CD4-positive, alpha-beta T cell treated with Interleukin-17A for 1 hour (primary cell): Measurements from ENCODE around the gene PEX26.
"Not testable (repeated sequence)": the region's sequence is repeated elsewhere in the genome, so short reads cannot be mapped to it uniquely, and the experiment has no call there.

Experiments
- DNase-seq: peaks from one replicate; pipeline ENCODE4 v3.0.0-alpha.2; 2020

The PEX26 gene

DNA sequence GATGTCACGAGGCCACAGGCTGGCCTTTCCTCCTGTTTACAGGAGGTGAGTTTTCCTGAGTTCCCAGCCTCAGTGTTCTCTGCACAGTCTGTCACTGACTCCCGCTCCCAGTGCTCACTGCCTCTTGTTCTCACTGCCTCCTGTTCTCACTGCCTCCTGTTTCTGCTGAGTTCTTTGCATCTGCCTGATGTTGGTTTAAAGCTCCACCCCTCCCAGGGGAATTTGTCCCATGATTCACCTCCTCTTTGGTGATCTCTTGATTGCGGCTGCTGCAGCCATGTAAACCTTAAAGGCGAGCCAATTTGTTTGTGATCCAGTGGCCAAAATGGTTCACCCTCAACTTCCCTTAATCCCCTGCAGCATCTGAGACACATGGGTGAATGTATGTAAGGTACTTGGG, 26.8 kb downstream of the PEX26 start:
- DNase-seq, result no peak

DNA sequence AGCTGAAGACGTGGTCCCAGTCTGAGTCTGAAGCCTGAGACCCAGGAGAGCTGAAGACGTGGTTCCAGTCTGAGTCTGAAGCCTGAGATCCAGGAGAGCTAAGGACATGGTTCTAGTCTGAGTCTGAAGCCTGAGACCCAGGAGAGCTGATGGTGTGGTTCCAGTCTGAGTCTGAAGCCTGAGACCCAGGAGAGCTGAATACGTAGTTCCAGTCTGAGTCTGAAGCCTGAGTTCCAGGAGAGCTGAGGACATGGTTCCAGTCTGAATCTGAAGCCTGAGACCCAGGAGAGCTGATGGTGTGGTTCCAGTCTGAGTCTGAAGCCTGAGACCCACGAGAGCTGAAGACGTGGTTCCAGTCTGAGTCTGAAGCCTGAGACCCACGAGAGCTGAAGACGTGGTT, 28.2 kb downstream of the PEX26 start:
- not testable (repeated sequence) for DNase-seq

DNA sequence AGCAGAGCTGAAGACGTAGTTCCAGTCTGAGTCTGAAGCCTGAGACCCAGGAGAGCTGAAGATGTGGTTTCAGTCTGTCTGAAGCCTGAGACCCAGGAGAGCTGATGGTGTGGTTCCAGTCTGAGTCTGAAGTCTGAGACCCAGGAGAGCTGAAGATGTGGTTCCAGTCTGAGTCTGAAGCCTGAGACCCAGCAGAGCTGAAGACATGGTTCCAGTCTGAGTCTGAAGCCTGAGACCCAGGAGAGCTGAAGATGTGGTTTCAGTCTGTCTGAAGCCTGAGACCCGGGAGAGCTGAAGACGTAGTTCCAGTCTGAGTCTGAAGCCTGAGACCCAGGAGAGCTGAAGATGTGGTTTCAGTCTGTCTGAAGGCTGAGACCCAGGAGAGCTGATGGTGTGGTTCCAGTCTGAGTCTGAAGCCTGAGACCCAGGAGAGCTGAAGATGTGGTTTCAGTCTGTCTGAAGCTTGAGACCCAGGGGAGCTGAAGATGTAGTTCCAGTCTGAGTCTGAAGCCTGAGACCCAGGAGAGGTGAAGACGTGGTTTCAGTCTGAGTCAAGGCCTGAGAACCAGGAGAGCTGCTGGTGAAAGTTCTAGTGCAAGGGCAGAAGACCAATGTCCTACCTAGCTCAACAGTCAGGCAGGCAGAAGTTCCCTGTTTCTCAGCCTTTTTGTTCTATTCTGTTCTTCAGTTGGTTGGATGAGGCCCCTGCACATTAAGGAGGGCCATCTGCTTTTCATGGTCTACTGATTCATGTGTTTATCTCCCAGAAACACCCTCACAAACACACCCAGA, 29.0 kb downstream of the PEX26 start:
- not testable (repeated sequence) for DNase-seq

DNA sequence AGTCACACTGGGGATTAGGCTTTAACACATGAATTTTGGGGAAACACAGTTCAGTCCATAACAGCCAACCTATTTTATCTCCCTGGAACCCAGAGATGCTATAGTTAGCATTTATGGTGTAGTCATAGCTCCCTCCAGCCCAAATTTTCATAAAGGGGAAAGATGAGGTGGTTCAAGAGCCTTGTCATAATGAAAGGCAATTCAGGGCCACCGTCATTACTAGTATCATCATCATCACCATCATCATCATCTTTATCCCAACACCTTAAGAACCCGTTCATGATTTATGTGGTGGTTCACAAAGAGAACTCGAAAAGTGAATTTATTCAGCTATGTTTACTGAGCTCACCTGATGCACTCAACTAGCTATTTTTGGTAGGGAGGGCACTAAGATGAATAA, 30.4 kb downstream of the PEX26 start:
- DNase-seq, result no peak

DNA sequence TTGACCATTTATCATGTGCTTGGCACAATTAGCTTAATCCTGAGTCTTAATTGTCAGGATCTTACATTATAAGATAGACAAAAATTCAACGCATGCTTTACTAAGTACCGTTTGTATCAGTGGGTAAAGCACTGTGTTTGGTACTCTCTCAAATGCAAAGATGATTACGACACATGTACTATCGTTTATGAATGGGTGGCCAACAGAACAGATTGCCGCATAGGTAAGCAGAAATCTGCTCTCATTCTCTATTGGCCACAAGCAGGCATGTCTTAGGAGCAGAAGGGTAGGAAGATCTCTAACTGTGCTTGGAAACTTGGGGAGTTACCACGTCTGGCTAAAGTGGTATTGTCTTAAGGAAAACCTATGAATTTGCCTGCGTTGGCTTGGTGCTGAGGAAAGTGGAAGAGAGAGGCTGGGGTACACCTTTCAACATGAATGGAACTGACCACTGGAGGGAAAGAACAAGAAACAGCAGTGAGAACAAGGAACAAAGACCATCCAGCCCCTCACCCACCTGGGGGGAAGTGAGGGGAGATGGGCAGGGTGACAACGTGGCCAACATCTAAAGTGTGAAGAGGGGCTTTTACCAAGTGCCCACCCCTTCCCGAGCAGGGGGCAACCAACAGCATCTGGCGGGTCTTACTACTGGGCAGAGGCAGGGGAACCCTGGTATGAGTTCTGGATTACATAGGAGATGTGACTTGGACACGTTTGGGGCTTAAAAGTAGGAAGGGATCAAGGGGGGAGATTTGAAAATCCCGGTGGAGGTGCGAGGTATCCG, 31.8 kb downstream of the PEX26 start:
- DNase-seq, result no peak

DNA sequence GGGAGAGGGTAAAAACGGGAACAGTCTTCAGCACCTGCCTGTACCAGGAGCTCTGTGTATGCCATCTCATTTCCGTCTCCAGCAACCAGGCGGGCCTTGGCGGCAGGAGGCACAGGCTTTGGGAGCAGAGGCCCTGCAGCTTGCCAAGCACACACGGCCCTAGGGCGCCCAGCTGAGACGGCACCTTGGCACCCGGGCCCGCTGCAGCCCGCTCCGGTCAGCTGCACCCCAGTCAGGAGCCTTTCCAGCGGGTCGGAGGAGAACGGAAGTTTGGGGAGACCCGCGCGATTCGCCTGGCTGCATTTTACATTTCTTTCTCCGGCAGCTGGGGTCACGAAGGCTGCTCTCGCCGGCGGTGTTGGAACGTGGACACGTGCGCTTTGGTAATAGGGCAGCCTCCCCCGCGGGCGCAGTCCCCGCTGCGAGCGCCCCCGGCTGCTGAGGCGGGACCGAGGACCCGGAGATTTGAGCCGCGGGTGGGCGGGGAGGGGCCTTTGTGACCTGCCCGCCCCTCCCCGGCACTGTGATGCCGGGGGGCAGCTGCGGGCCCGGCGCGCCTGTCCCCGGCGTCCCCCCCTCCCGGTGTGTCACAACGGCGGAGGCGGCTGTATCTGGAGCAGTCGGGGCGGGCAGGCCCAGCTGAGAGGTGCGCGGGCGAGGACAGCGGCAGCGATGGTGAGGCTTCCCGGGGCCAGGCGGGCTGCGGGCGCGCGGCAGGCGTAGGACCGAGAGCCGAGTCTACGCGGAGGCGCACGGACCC, 32.6 kb downstream of the PEX26 start, which contains the start of gene TUBA8:
TSS of gene TUBA8 (plus strand) at position 616 of the 760 bp plus-strand sequence. CDS start at position 673, 57 bp downstream.
- DNase-seq, result no peak

DNA sequence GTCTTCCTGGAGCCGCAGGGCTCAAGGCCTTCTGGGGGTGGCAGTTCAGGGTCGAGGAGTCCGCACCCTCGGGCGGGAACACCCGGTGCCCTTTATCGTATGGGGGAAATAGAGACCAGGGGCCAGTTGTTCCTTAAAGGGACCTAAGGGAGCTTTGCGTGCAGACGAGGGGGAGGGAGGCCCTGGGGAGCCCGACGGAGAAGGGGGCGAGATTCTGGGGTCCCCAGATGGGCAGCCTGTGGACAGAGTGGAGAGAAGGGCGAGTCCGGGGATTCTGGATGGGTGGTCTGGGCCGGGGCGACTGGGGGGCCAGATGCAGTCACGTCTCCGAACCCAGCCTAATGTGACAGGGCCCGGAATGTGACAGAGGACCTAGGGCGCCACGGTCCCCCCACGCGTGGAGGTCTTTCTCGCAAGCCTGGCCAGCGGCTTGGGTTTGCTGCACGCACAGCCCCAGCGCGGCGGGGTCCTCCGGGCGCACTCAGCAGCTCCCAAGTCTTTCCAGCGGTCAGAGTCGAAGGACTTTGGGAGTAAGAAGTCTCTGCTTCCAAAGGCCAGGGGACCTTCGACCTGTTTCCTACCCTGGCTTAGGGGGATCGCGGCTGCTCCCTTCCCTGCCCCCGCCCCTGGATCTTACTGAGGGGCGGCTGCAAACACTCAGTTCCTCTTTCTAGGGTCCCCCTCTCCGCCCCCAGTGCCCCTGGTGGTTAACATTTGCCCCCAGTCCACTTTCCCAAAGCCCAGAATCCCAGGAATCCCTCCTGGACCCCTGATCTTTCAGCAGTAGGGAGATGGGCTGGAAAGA, 33.4 kb downstream of the PEX26 start:
- no peak for DNase-seq

DNA sequence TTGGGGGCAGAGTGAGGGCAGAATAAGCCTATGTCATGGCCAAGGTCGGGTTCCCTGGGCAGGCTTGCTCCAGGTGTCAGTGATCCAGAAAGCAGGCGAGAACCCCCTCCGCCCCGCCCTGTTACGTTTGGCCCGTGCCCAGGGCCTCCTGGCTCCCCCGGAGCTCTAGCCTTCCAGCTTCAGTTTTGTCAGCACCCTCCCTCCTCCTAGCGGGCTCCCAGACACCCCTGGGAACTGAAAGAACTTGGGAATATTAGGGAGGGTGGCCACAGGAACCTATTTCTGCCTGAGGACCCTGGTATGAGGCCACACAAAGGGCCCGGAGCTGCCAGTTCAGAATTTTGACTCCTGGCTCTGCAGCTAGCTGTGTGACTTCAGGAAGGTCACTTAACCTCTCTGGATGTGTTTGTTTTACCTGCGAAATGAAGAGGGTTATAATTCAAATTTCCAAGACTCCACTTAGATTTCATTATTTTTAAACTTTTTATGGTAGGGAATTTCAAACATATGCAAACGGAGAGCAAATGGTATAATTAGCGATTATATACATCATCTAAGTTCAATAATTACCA, 34.1 kb downstream of the PEX26 start:
- no peak for DNase-seq

DNA sequence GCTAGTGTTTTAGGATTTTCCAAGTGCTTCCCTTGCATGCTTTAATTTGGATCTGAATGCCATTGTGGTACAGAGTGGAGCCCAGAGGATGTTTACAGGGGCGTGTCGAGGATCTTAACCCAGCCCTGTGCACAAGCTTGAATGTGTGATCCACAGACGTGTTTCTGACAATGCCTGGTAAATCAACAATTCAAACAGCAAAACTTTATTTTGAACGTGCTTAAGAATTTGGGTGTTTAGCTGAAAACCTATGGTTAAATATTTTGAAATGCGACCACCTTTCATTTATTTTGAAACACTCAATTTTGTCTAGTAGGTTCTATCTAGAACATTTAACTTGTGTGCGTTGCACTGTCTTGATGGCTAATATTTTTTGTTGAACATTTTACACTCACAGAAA, 34.6 kb downstream of the PEX26 start:
- DNase-seq, result no peak

DNA sequence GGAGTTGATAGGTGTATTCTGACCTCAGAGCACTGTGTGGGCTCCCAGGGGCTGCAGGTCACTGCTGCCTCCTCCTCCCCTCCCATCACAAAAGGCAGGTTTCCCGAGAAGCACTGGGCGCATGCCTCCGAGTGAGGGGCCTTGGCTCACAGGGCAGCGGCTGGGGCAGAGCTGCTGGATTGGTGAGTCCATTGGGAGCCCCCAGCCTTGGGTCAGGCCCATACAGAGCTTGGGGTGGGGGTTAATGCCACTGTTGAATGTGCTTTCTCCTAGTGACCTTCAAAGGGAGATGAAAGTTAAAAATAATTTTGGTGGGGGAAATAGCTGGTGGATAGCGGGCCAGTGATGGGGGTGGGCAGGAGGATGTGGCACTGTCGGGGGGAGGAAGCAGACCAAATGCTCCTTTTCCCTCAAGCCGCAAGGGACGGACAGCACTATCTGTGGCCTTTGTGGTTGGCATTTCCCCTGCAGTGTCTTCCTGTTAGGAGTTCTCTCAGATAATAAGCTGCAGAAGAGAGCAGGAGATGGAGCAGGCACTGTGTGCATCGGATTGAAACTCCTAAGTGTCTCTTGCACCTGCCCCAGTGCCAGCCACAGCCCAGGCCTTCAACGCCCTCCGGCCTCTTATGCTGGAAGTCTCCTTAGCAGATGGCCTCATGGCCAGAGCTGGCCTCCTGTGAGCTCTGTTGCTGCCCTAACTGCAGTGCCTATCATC, 36.0 kb downstream of the PEX26 start:
- DNase-seq, result no peak

DNA sequence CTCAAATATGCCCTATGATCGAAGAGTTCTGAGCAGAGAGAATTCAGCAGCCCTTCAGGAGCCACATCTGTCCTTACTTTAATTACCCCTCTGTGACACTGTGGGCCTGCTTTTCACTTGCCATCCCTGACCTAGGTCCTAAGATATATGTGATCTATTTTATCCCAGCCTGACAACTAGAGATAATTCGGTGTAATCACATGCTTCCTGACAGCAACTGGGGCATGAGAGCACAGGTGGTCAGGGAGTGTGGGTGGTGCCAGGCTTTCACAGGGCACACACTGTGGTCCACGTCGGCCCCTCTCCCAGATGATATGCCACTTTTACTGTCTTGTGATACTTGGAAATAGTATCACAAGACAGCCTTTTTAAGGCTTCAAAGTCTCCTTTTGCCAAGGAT, 36.7 kb downstream of the PEX26 start:
- DNase-seq, result no peak

DNA sequence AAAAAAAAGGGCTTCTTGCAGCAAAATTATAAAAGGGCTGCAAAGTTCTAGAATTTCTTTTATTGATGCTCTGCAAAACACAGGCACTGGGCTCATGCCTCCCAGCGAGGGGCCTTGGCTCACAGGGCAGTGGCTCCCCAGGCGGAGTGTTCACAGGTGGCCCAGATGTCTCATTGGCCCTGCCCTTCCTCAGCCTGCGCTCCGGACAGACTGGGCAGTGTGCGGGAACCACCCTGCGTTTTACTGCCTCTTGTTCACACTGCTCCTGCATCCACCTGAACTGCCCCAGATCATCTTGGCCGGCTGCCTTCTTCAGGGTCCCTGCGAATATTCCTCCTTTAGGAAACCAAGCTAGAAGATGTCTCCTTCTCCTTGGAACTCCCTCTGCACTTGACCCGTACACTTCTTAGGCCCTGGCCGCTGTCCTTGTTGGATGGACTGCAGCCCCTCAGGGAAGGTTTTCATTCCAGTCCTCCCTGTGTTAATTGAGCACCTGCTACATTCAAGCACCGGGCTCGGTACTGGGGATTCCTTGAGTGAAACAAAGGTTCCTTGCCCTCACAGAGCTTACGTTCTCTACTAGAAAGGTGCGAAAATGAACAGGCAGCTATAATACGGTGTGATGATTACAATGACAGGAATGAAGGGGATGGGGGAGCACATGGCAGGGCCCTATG, 37.3 kb downstream of the PEX26 start:
- no peak for DNase-seq

DNA sequence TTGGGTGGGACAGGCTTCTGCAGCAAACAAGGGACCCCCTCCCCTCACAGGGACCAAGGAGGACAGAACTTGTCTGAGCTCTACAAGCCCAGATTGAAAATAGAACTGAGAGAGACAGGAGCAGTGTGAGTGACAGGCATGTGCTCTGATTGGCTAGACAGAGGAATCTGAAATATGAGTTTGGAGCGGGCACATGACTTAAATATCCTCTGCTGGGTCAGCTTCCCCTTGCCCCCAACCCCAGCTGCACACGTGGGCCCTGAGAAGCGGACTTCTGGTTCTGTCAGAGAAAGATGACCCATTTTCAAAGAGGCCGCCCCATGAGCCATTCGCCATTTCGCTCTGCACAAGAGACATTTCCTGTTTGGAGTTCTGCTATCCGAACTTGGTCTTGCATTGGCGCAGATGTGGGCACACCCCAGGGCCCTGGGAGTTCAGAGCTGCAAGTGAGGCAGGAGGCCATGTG, 38.1 kb downstream of the PEX26 start:
- no peak for DNase-seq

DNA sequence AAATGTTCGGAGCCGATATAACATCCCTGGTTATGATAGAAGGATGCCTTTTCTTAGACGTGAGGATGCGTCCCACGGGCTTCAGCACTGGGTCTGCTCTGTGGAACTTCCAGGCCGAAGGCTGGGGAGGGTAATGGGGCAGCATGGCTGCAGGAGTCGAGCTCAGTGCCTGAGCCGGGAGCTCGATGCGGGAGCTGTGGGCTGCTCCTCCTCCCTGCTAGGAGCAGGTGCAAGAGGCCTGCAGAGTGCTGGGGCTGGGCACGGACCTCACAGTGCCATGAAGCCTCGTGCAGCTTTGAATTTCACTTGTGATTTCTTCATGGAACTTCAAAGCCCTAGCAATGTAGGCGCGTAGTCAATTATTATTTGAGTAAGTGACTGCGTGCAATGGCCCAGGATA, 38.8 kb downstream of the PEX26 start:
- no peak for DNase-seq

DNA sequence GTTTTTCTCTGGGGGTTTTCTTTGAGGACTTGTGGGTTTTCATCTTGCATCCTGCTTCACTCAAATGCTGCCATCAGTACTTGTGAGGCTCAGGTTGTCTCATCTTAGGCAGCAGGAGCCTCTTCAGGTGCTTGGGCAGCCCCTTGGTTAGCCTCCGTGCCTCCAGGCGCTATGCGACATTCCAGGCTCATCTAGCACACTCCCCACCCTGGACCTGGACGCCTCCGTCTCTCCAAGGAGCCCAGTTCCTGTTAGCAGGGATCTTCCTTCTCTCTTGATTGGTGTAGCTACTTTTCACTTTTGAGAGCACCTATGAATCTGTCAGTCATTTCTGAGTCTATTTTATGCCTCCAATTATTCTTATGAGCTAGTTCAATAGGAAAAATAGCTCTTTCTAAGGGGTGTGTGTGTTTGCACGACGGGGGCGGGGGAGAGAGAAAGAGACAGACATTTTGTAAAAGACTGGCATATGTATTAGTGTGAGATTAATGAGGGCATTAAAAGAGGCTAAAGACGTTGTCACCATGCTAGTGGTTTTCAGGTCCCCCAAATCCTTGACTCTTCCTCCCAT, 40.6 kb downstream of the PEX26 start:
- no peak for DNase-seq

DNA sequence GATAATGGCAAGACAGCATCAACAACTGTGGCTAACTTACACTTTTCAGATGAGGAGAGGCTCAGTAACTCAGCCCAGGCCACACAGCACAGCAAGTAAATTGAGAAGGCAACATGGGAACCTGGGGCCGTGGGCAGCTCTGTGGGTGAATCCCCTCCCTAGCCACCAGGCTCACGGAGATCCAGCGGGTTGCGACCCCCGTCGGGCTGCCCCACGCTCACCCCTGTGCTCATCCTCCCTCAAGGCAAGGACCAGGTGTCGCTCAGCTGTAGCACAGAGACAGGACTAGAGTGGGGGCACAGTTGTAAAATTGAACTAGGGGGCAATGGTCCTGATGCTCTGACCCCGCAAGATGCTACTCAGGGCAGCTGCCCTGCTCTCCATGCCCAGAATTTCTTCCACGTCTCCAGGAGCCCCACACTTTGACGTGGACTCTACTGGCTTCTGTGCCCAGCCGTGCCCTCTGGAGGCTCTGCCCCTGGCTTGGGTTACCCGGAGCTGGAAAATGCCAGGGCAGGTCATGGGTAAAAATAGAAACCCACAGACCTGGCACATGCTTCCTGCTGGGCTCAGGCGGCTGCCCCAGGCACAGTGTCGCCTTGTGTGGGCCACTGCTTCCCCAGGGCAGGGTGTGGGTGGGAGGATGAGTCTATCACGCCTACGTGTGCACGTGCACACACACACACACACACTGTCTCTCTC, 41.8 kb downstream of the PEX26 start:
- no peak for DNase-seq

DNA sequence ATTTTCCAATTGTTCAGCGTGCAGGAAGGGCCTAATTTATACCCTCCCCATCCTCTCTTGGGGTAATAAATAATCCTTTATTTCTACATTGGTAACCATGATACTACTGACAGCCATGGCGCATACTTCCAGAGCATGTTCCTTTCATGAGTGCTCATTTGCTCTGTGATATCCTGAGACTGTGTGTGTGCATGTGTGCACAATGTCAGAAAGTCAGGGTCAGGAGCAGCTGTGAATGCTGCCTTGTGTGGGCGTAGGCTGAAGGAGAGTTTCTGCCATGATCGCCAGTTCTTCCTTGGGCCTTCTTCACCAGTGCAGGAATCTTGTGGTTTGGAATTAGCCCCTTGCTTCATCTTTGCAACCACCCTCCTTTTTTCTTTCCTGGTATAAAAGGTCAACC, 43.1 kb downstream of the PEX26 start:
- DNase-seq, result no peak

DNA sequence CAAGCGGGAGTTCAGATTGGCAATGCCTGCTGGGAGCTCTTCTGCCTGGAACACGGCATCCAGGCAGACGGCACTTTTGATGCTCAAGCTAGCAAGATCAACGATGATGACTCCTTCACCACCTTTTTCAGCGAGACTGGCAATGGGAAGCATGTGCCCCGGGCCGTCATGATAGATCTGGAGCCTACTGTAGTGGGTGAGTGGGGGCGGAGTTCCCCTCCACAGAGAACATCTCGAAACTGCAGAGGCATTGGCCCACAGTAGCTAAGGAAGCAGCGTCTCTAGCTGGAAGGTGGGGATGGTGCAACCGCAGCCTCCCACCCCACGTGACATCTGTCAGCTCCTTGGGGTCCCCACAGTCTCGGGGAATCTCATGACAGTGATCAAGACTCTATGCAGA, 43.7 kb downstream of the PEX26 start:
- no peak for DNase-seq

DNA sequence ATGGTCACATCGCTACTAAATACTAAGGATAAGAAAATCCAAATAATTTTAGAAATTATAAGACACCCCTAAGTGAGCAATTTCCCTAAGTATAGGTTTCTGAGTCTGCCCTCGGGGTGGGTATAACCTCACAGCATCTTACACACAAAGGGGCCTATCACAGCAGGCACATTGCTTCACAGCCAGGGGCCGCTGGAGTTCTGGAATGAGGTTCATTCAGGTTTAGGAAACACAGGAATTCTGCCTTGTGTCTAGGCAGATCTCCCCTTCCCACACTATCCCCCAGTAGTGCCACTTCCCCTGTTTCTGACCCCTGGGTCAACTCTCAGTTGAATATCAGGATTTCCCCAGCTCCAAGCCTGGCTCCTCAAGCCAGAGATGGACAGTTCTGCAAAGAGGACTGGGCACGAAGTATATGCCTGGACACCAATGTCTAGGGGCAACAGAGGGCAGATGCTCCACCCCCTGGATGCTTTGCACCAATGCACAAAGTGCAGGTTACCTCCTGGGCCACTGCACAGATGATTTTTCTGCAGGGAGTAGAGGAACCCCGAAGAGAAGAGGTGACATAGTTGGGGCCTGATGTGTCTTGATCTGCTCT, 44.3 kb downstream of the PEX26 start:
- no peak for DNase-seq
